AML-193 (cell line): ENCODE data around the gene SLC12A7.
"Not testable (repeated sequence)": the region's sequence is repeated elsewhere in the genome, so short reads cannot be mapped to it uniquely, and the experiment has no call there.

Experiments used
- DNase-seq, 2 experiments: peaks; one replicate each; lab custom pipeline; 2025; lab: John Stamatoyannopoulos, UW

Gene SLC12A7

GRCh38 chr5:1062761-1063568, 48.9 kb downstream of the SLC12A7 start:
- DNase-seq = no peak

DNA sequence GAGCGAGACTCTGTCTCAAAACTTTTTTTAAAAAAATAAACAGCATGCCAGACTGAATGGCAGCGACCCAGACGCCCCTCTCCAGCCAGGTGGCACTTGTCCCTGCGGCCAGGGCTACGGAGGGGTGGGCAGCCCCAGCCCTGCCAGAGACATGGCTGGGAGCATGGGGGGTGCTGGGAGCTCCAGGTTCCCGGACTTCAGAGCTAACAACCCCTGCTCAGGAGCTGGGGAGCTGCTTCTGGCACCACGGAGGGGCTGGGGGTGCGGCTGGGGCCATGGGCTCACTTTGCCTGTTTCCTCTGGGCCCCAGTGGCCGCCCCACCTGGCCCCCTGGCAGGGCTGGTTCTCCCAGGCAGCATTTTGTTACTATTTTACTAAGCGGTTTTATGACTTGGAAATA, 49.9 kb downstream of the SLC12A7 start:
- no peak for DNase-seq

- not testable (repeated sequence) for DNase-seq
Measured at GRCh38 chr5:1061292-1061691, 50.6 kb downstream of the SLC12A7 start.

DNA sequence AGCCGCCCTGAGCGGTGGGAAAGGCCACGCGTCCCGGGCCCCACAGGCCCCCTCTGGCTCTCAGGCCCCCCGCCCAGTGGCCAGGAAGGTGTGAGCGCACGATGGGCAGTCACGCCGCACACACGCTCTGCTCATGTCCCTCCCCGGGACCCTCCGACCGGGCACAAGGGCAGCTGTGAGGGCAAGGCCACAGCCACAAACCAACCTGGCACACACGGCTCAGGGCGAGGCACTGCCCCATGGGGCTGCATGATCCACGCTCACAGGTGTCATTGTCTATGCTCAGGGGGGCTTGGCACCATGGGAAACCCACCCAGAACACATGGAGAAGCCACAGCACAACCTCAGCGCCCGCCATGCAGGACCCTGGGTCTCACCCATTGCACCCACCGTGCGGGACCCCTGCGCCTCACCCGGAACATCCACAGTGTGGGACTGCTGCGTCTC, 51.3 kb downstream of the SLC12A7 start:
- no peak for DNase-seq

GRCh38 chr5:1059884-1060263, 52.0 kb downstream of the SLC12A7 start:
- DNase-seq = no peak

DNA sequence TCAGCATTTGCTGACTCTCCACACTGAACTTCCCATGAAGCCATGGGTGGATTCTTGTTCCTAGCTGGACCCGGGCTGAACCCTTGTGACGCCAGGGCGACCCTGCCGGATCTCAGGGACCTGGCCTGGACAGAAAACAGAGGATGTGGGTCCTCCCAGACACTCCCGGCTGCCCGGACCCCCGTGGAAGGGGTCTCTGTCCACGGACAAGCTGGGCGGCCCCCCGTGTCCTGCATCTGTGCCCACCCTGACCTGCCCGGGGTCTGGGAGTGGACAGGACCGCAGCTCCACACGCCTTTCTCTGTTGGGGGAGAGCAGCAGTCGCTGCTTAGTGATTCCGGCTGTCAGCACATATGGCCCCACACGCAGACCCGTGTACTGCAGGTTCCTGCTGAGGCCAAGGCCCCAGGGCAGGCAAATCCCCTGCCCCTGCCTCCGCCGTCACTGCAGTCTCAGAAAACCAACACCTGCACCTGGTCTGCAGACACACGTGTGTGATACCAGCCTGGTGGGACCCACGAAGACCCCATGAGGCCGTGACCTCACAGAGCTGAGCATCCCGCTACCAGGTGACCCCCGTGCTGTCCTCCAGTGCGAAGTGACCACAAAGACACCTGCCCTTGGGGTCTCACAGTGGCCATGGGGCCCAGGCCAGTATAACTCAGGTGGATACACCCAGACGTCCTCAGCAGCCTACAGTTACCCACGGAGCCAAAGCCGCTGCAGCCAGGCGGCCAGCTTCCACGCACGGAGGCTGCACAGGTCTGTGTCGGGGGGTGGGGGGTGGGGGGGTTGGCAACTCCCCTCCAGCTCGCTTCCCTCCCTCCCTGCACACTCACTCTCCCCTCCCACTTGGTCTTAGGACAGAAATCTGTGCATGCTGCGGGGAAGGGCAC, 52.6 kb downstream of the SLC12A7 start:
- no peak for DNase-seq

DNA sequence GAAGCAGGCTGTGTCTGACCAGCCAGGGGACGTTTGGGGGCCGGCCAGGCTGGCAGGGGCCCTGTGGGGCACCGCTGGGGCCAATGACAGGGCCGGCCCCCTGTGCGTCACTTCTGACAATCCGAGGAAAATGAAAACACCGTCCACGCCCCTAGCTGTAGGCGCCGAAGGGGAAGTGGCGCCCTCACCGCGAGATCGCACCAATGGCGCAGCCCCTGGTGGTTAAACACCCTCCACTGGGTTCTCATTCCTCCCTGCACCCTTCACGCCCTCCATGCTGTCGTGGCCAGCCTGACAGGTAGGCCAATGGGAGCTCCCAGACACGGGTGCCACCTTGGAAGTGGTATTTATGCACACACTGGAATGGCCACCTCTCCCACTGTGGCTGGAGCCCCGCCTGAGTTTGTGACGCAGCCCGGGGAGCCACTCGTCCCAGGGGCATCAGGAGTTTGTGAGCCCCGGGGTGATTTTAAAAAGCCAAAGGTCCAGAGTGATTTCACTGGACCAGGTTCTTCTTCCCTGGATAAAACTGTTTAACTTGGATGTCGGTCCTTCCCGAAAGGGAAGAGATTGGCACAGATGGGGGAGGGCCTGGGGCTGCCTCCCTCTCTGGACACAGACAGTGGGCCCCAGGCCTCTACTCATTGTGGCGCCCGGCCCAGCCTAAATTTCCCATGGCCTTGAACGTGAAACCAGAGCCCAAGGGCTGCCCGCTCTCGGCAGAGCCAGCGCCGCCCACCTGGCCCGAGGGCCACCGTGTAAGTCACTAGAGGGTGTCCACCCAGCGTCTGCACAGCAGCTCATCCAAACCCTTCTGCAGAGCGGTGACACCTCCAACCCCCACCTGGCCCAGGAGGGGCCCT, 53.5 kb downstream of the SLC12A7 start:
- DNase-seq = no peak

DNA sequence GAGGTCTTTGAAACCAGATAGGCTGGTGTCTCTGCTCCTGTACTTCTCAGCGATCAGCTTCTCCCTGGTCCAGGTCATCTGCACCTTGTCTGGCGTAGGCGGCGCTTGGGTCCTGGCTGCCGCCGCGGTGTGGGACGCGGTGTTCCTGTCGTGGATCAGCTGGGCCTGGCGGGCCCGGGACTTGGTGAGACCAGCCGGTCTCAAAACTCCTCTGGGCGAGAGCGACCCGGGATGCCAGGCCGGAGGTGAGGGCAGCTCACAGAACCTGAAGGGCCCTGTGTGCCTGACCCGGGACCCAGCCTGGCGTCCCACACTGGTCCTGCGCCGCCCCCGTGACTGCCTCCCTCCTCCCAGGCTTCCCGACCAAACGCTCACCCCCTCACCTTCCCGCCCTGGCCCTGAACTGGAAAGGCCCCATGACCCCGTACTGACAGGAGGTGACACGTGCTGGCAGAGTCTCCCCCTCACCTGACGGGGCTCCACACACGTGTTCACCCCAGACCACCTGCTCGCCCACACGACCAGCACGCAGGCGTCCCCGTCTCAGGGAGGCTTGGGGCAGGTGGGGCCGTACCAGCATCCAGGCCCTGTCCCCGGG, 54.3 kb downstream of the SLC12A7 start:
- no peak for DNase-seq

DNA sequence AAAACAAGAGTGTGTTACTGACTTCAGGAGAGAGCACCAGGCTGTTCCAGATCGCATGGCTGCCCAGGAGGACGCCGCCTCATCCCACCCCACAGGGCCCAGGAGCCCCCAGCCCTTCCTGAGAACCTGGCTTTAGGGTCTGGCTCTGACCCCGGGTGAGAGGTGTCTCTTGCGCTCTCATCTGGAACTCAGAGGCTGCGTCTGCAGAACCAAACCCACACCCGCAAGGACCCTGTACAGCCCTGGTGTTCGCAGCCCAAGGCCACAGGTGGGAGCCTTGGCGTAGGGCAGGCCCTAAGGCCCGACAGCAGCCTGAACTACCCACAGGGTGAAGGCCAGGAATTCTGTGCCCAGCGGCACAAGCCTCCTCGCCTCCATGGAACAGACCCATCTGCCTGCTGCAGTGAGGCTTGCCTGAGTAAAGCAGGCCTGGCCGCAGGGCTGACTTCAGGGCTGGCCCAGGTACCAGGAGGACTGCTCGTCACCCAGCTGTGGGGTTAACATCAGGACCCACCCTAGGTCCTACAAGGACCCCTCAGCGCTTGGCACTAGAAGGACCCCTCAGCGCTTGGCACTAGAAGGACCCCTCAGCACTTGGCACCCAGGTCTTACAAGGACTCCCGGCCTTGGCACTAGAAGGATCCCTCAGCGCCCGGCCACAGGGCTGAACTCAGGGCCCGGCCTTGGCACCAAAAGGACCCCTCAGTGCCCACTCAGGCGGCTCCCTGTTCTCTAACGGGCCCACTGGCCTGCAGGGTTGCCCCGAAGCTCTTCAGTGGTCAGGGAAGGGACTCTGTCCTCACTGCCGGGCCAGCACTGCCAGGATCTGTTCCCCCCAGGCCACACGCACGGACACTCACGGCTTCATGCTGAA, 55.0 kb downstream of the SLC12A7 start:
- DNase-seq = no peak

DNA sequence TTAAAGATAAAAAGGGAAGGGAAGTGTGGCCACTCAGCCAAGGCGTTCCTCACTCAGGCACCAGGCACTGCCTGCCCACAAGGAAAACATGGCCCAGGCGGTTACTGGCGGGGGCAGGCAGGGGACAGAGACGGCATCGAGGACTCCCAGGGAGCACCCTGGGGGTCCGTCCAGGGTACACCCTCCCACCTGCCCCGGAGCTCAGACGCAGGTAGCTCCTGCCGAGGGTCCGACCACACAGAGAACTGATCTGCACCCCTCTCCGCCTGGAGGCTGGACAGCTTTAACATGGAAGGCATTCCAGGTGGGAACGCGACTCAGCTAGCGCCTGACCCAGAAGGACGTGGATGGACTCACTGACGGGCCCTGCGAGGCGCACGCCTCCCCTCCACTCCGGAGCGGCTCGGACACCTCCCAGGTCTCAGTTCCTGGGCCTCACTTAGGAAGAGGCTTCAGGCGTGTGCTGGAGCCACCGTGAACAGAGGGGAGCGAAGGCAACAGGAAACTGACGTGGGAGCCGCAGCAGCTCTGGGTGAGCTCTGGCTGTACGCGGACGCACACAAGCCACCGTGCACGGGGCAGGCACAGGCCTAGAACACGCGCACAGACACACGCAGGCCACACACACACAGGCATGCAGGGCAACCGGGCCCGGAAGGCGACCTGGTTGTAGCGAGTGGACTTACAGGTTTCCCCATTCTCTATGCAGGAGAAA, 55.8 kb downstream of the SLC12A7 start:
- DNase-seq = no peak

GRCh38 chr5:1054799-1055775, 56.8 kb downstream of the SLC12A7 start:
- DNase-seq = no peak

GRCh38 chr5:1054018-1054798, 57.7 kb downstream of the SLC12A7 start:
- no peak for DNase-seq

- no peak for DNase-seq
Measured at GRCh38 chr5:1053391-1054017, 58.4 kb downstream of the SLC12A7 start.

DNA sequence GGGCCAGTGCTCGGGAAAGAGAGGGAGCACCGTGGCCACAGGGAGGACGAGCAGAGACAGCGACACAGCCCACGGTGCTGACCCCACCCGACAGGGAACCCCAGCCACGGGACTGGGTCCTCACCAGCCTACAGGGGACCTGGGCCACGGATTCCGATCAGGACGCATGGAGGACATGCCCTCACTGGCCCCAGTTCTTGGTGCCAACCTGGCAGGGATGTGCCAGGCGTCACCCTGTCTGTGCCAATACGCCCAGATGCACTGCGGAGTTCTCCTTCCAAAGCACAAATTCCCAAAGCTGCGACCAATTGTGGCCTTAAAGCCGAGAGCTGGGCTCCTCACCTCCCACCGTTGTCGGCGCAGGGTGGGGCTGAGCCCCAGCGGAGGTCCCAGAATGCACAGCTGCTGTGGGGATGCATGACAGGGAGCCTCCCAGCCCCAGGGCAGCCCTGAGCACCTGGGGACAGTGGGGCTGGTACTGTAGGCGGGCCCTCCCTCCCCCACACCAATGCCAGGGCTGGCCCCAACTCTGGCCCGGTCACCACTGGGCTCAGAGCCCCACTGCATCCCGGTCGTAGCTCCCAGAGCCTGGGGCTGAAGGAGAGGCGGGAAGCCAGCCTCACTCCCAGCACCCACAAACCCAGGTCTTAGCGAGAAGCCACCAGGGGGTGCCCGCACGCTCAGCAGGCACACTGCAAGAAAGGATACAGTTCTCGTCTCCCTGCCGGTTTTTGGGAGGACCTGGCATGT, 59.0 kb downstream of the SLC12A7 start:
- no peak for DNase-seq

DNA sequence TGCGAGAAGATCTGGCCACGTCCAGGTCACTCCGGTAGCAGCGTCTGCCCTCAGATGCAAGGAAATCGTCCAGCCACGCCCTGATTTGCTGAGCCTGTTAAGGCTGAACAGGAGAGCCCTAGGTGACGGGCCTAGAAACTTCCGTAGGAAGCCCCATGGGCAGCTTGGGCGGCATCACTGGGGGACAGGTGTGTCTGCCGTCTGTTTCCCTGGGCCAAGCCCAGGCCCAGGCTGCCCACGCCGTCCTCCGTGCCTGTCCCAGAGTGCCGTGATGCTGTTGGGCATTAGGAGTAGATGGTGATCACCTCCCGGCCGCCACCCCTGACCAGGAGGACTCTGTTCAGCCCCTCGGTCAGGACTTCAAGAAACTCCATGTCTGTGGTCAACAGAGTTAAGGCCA, 59.8 kb downstream of the SLC12A7 start:
- DNase-seq = no peak

GRCh38 chr5:1051366-1051720, 60.5 kb downstream of the SLC12A7 start:
- no peak for DNase-seq
